Measurements from ENCODE around the gene COQ9.
"Not testable (repeated sequence)": the region's sequence is repeated elsewhere in the genome, so short reads cannot be mapped to it uniquely, and the experiment has no call there.

Gene COQ9

GRCh38 chr16:57486858-57487834, 39.9 kb downstream of the COQ9 start:
- DNase-seq, result no peak

- DNase-seq, result no peak
These were observed 42.0 kb downstream of the COQ9 start for GRCh38 chr16:57489229-57489628.

GRCh38 chr16:57493767-57494166, 46.5 kb downstream of the COQ9 start:
- no peak for DNase-seq

GRCh38 chr16:57497121-57497520, 49.8 kb downstream of the COQ9 start:
- DNase-seq, result no peak

- DNase-seq, result no peak
These were observed 50.8 kb downstream of the COQ9 start for GRCh38 chr16:57498031-57498430.

GRCh38 chr16:57499941-57500340, 52.7 kb downstream of the COQ9 start:
- not testable (repeated sequence) for DNase-seq

GRCh38 chr16:57500578-57501111, 53.4 kb downstream of the COQ9 start:
- DNase-seq, result no peak

GRCh38 chr16:57501492-57501891, 54.2 kb downstream of the COQ9 start:
- no peak for DNase-seq

- no peak for DNase-seq
These were observed 54.9 kb downstream of the COQ9 start for GRCh38 chr16:57502048-57502775.

- DNase-seq, result no peak
These were observed 56.1 kb downstream of the COQ9 start for GRCh38 chr16:57503366-57503765.

GRCh38 chr16:57504001-57504400, 56.7 kb downstream of the COQ9 start:
- DNase-seq, result no peak

GRCh38 chr16:57504491-57504890, 57.2 kb downstream of the COQ9 start:
- no peak for DNase-seq

- DNase-seq, result no peak
These were observed 57.9 kb downstream of the COQ9 start for GRCh38 chr16:57505169-57505568.

- no peak for DNase-seq
These were observed 60.1 kb downstream of the COQ9 start for GRCh38 chr16:57507136-57508034.

- DNase-seq, result no peak
These were observed 60.8 kb downstream of the COQ9 start for GRCh38 chr16:57508035-57508425.

GRCh38 chr16:57509231-57509923, 62.1 kb downstream of the COQ9 start:
- DNase-seq, result no peak

- no peak for DNase-seq
These were observed 63.0 kb downstream of the COQ9 start for GRCh38 chr16:57510016-57510871.

All from SIG-M5 (cell line).